Kidney glomerular epithelial cell (primary cell): Measurements from ENCODE around the gene PCDHA10.

Experiments
- DNase-seq: peaks from one replicate; lab custom pipeline; 2025; lab: John Stamatoyannopoulos, UW

Gene PCDHA10

DNA sequence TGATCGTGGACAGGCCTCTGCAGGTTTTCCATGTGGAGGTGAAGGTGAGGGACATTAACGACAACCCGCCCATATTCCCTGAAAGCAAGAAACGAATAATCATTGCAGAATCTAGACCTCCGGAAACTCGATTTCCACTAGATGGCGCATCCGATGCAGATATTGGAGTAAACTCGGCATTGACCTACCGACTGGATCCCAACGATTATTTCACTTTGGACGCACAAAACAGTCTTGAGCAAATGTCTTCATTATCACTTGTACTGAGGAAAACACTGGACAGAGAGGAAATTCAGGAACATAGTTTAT is 26.8 kb downstream of the PCDHA10 start:
- no peak for DNase-seq

DNA sequence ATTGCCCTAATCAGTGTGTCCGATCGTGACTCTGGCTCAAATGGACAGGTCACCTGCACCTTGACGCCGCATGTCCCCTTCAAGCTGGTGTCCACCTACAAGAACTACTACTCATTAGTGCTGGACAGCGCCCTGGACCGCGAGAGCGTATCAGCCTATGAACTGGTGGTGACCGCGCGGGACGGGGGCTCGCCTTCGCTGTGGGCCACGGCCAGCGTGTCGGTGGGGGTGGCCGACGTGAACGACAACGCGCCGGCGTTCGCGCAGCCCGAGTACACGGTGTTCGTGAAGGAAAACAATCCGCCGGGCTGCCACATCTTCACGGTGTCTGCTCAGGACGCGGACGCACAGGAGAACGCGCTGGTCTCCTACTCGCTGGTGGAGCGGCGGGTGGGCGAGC is 27.7 kb downstream of the PCDHA10 start:
- no peak for DNase-seq

DNA sequence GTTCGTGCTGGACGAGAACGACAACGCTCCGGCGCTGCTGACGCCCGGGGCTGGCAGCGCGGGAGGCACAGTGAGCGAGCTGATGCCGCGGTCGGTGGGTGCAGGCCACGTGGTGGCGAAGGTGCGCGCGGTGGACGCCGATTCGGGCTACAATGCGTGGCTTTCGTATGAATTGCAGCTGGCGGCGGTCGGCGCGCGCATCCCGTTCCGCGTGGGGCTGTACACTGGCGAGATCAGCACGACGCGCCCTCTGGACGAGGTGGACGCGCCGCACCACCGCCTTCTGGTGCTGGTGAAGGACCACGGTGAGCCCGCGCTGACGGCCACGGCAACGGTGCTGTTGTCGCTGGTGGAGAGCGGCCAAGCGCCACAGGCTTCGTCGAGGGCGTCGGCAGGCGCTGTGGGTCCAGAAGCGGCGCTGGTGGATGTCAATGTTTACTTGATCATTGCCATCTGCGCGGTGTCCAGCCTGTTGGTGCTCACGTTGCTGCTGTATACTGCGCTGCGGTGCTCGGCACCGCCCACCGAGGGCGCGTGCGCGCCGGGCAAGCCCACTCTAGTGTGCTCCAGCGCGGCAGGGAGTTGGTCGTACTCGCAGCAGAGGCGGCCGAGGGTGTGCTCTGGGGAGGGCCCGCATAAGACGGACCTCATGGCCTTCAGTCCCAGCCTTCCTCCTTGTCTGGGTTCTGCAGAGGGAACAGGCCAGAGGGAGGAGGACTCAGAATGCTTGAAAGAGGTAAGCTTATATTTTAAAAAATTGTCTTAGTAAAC is 28.4 kb downstream of the PCDHA10 start:
- no peak for DNase-seq

DNA sequence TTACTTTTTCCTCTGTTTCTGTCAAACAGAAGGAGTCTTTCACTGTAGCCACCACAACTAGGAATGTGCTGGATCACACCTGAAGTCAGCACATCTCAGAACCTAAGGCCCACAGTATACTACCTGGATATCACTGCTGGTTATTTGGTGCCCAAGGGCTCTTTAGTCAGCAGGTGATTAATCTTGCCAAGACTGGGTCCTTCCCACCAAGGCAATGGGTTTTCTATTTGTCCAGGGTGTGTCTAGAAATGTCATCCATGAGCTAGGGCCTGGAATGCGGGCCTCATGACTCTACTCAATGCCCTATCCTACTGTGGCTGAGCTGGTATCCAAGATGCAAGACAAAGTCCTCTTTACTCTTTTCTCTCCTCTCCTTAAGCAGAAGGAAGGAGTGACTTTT is 60.6 kb downstream of the PCDHA10 start:
- DNase-seq: no peak
